ENCODE results near the gene CRTAC1.

- TF ChIP-seq, protein P1, sequence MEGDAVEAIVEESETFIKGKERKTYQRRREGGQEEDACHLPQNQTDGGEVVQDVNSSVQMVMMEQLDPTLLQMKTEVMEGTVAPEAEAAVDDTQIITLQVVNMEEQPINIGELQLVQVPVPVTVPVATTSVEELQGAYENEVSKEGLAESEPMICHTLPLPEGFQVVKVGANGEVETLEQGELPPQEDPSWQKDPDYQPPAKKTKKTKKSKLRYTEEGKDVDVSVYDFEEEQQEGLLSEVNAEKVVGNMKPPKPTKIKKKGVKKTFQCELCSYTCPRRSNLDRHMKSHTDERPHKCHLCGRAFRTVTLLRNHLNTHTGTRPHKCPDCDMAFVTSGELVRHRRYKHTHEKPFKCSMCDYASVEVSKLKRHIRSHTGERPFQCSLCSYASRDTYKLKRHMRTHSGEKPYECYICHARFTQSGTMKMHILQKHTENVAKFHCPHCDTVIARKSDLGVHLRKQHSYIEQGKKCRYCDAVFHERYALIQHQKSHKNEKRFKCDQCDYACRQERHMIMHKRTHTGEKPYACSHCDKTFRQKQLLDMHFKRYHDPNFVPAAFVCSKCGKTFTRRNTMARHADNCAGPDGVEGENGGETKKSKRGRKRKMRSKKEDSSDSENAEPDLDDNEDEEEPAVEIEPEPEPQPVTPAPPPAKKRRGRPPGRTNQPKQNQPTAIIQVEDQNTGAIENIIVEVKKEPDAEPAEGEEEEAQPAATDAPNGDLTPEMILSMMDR (IDR thresholded peaks at IDR 0.05), result no peak
- no peak for TF ChIP-seq EP300 (IDR thresholded peaks at IDR 0.05; ENCODE audit: low read depth)
- TF ChIP-seq POLR2A (IDR thresholded peaks at IDR 0.05), result no peak
These were observed 27.9 kb upstream of the CRTAC1 start for GRCh38 chr10:98058295-98058694.

Measured in transverse colon (tissue), 3 donors.